Measurements from ENCODE around the gene SPATA6.
A peak's percentile ranks its signal among the peaks of the same experiment; 100 is the strongest.
"Not testable (repeated sequence)": the region's sequence is repeated elsewhere in the genome, so short reads cannot be mapped to it uniquely, and the experiment has no call there.

The SPATA6 gene

GRCh38 chr1:48462716-48463302, 9.2 kb downstream of the SPATA6 start:
- Histone ChIP-seq H3K9me2 (replicated peaks; ENCODE audit: low read depth, low read length) (no peaks in the 10 kb centered on the region), H3K4me3 (ENCODE audit: low read length, poor library complexity, severe bottlenecking) (no peak overlapping the region), H4K20me1 (ENCODE audit: insufficient read depth, low read length, poor library complexity, severe bottlenecking) (no peaks in the 10 kb centered on the region), H3K79me2 (ENCODE audit: insufficient read depth, low read length) (no peaks in the 10 kb centered on the region), H3K4me1 (ENCODE audit: insufficient read depth, low read length, poor library complexity, severe bottlenecking) (no peaks in the 10 kb centered on the region), H3K9ac (ENCODE audit: low read depth, low read length, poor library complexity, severe bottlenecking) (no peak overlapping the region), H3F3A (ENCODE audit: low read depth) (no peaks in the 10 kb centered on the region), H2AFZ (ENCODE audit: low read length) (no peak overlapping the region), H3K27me3 (ENCODE audit: insufficient read depth, low read length, poor library complexity, severe bottlenecking) (no peaks in the 10 kb centered on the region), H3K4me2 (ENCODE audit: low read depth, low read length, poor library complexity, severe bottlenecking) (no peak overlapping the region), H3K36me3 (ENCODE audit: insufficient read depth, low read length) (no peaks in the 10 kb centered on the region), H3K9me3 (ENCODE audit: insufficient read depth, low read depth, low read length) (no peaks in the 10 kb centered on the region)
- TF ChIP-seq CTCF (conservative IDR thresholded peaks at IDR 0.05; ENCODE audit: low read length) (no peak), EZH2phosphoT487 (IDR thresholded peaks at IDR 0.05; ENCODE audit: borderline replicate concordance) (no peak)

GRCh38 chr1:48450505-48450904, 21.5 kb downstream of the SPATA6 start:
- Histone ChIP-seq H3K9me3 (ENCODE audit: insufficient read depth, low read depth, low read length) (no peaks in the 10 kb centered on the region), H3K4me2 (ENCODE audit: low read depth, low read length, poor library complexity, severe bottlenecking) (no peak overlapping the region), H3K36me3 (ENCODE audit: insufficient read depth, low read length) (no peaks in the 10 kb centered on the region), H3F3A (ENCODE audit: low read depth) (no peaks in the 10 kb centered on the region), H2AFZ (ENCODE audit: low read length) (no peak overlapping the region), H3K4me1 (ENCODE audit: insufficient read depth, low read length, poor library complexity, severe bottlenecking) (no peaks in the 10 kb centered on the region), H4K20me1 (ENCODE audit: insufficient read depth, low read length, poor library complexity, severe bottlenecking) (no peaks in the 10 kb centered on the region), H3K9me2 (replicated peaks; ENCODE audit: low read depth, low read length) (no peaks in the 10 kb centered on the region), H3K27me3 (ENCODE audit: insufficient read depth, low read length, poor library complexity, severe bottlenecking) (no peaks in the 10 kb centered on the region), H3K79me2 (ENCODE audit: insufficient read depth, low read length) (no peaks in the 10 kb centered on the region), H3K9ac (ENCODE audit: low read depth, low read length, poor library complexity, severe bottlenecking) (no peak overlapping the region), H3K4me3 (ENCODE audit: low read length, poor library complexity, severe bottlenecking) (no peak overlapping the region)
- TF ChIP-seq EZH2phosphoT487 (IDR thresholded peaks at IDR 0.05; ENCODE audit: borderline replicate concordance) (no peak), CTCF (conservative IDR thresholded peaks at IDR 0.05; ENCODE audit: low read length) (peak; percentile 37)

GRCh38 chr1:48448932-48449331, 23.1 kb downstream of the SPATA6 start:
- Histone ChIP-seq H2AFZ (ENCODE audit: low read length) (no peak overlapping the region), H3K9me3 (ENCODE audit: insufficient read depth, low read depth, low read length) (no peaks in the 10 kb centered on the region; the same call in 1 of the 2 replicates), H4K20me1 (ENCODE audit: insufficient read depth, low read length, poor library complexity, severe bottlenecking) (no peaks in the 10 kb centered on the region), H3F3A (ENCODE audit: low read depth) (no peaks in the 10 kb centered on the region), H3K4me1 (ENCODE audit: insufficient read depth, low read length, poor library complexity, severe bottlenecking) (no peaks in the 10 kb centered on the region), H3K9ac (ENCODE audit: low read depth, low read length, poor library complexity, severe bottlenecking) (no peak overlapping the region), H3K79me2 (ENCODE audit: insufficient read depth, low read length) (no peaks in the 10 kb centered on the region), H3K27me3 (ENCODE audit: insufficient read depth, low read length, poor library complexity, severe bottlenecking) (no peaks in the 10 kb centered on the region), H3K36me3 (ENCODE audit: insufficient read depth, low read length) (no peaks in the 10 kb centered on the region), H3K9me2 (replicated peaks; ENCODE audit: low read depth, low read length) (no peaks in the 10 kb centered on the region), H3K4me2 (ENCODE audit: low read depth, low read length, poor library complexity, severe bottlenecking) (no peak overlapping the region), H3K4me3 (ENCODE audit: low read length, poor library complexity, severe bottlenecking) (no peak overlapping the region)
- TF ChIP-seq EZH2phosphoT487 (IDR thresholded peaks at IDR 0.05; ENCODE audit: borderline replicate concordance) (no peak), CTCF (conservative IDR thresholded peaks at IDR 0.05; ENCODE audit: low read length) (no peak)

GRCh38 chr1:48444186-48444585, 27.8 kb downstream of the SPATA6 start:
- H3K36me3 ChIP-seq (ENCODE audit: insufficient read depth, low read length); H3K4me3 ChIP-seq (ENCODE audit: low read length, poor library complexity, severe bottlenecking); H3K27me3 ChIP-seq (ENCODE audit: insufficient read depth, low read length, poor library complexity, severe bottlenecking); H3K4me1 ChIP-seq (ENCODE audit: insufficient read depth, low read length, poor library complexity, severe bottlenecking); H3F3A ChIP-seq (ENCODE audit: low read depth); H3K9me3 ChIP-seq (ENCODE audit: insufficient read depth, low read depth, low read length); H3K9me2 ChIP-seq (replicated peaks; ENCODE audit: low read depth, low read length); H4K20me1 ChIP-seq (ENCODE audit: insufficient read depth, low read length, poor library complexity, severe bottlenecking); H3K9ac ChIP-seq (ENCODE audit: low read depth, low read length, poor library complexity, severe bottlenecking); H3K79me2 ChIP-seq (ENCODE audit: insufficient read depth, low read length); H3K4me2 ChIP-seq (ENCODE audit: low read depth, low read length, poor library complexity, severe bottlenecking); H2AFZ ChIP-seq (ENCODE audit: low read length): not testable (repeated sequence)
